Activated naive CD4-positive, alpha-beta T cell treated with anti-CD3 and anti-CD28 coated beads, Interleukin-2, amount 10 ng/mL, durations not matched to agents 7 days and 5 days (primary cell): ENCODE measurements around the gene NENF.

Experiments
- CTCF ChIA-PET: fragments of 350-600 bp; sonication (Branson Sonifier 250); formaldehyde crosslinking; loops from one replicate; lab custom pipeline; 2021; ENCODE audit warnings: antibody characterized with exemption; lab: Charles Lee
- DNase-seq: peaks from one replicate; pipeline ENCODE4 v3.0.0-alpha.2; 2020
- H3K27ac Mint-ChIP-seq: one replicate; pipeline ENCODE4 v1.8.0; 2021; ENCODE audit warnings: mild to moderate bottlenecking, moderate library complexity, mixed read lengths
- H3K27me3 Mint-ChIP-seq: one replicate; pipeline ENCODE4 v1.8.0; 2021; ENCODE audit warnings: mild to moderate bottlenecking, mixed read lengths
- H3K36me3 Mint-ChIP-seq: one replicate; pipeline ENCODE4 v1.8.0; 2021; ENCODE audit warnings: mixed read lengths
- H3K4me1 Mint-ChIP-seq: one replicate; pipeline ENCODE4 v1.8.0; 2021; ENCODE audit warnings: mixed read lengths
- H3K4me3 Mint-ChIP-seq: one replicate; pipeline ENCODE4 v1.8.0; 2021; ENCODE audit warnings: mild to moderate bottlenecking, moderate library complexity, mixed read lengths
- H3K9me3 Mint-ChIP-seq: one replicate; pipeline ENCODE4 v1.8.0; 2021; ENCODE audit warnings: mixed read lengths

Gene NENF

DNA sequence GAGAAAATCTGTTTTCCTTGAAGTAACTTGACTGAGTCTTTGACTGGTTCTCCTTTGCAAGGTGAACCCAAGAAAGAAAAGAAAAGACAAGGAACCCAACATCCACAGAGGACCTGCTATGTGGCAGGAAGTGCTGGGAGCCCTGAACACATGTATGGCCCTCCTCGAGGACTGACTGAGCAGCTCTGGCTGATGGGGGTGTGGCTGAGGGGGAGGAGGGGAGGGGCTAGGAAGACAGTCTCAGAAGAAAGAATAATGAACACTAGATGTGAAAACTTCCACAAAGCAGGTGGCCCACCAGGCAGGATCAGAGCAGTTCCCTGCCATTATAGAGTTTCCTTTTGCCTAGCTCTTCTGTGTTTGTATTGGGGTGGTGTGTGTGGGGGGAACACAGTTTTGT lies 26.1 kb downstream of the NENF start:
- Mint-ChIP-seq H3K4me1 (peaks cover 12% of the 10 kb centered on the region), H3K27ac (peak overlapping the region; percentile 46)

DNA sequence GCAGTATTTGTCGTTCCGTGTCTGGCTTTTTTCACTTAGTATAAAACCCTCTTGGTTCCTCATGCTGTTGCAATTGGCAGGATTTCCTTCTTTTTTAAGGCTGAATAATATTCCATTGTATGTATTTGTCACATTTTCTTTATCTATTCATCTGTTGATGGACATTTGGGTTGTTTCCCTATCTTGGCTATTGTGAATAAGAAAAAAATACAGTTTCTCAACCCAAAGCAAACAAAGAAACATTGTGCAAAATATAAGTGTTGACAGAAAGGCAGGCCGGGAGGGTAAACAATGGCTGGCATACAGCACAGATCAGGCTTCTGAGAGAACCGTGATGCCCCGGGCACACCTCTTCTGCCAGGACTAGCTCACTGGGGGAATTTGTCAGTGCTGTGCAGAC lies 26.9 kb downstream of the NENF start:
- Mint-ChIP-seq H3K4me3 (no peak overlapping the region), H3K27me3 (peaks cover 20% of the 10 kb centered on the region), H3K36me3 (no peaks in the 10 kb centered on the region), H3K27ac (no peak overlapping the region), H3K4me1 (peaks cover 12% of the 10 kb centered on the region), H3K9me3 (no peaks in the 10 kb centered on the region)
- no peak for DNase-seq
- CTCF ChIA-PET = interaction anchor here (2.7 kb wide), 1 partner anchor 18 kb away, joined by 20 read pairs; no protein-coding TSS in a partner anchor

More for the DNA sequence above, 26.1 kb downstream of the NENF start:
- DNase-seq = peak; percentile 56
- Mint-ChIP-seq H3K9me3 (no peaks in the 10 kb centered on the region), H3K27me3 (peaks cover 18% of the 10 kb centered on the region), H3K36me3 (no peaks in the 10 kb centered on the region), H3K4me3 (no peak overlapping the region)
- CTCF ChIA-PET = interaction anchor here (0.6 to 6.4 kb wide), 10 partner anchors 18 to 503 kb away, joined by 3 to 75 read pairs (median 11); no protein-coding TSS in a partner anchor

DNA sequence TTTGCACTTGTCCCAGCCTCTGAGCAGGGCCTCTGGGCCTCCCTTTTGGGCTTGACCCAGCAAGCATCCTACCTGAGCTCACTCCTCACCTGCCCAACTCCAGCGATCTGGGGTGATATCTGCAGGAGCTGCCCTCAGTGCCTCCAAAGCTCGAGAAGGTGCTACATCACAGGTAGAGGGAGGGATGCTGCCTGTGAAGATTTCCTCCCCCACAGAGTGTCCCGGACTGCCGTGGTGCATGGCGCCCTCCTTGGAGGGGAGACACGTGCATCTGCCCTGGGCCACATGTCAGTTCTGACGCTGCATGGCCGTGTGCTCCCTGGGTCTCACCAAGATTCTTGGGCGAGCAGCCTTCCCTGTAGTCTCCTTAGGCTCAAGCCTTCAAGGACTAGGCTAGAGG lies 27.7 kb downstream of the NENF start:
- Mint-ChIP-seq H3K36me3 (no peaks in the 10 kb centered on the region), H3K27me3 (peaks cover 22% of the 10 kb centered on the region), H3K4me3 (no peak overlapping the region), H3K9me3 (no peaks in the 10 kb centered on the region), H3K4me1 (peaks cover 12% of the 10 kb centered on the region), H3K27ac (no peak overlapping the region)
- CTCF ChIA-PET = no interaction called here
- DNase-seq = no peak

DNA sequence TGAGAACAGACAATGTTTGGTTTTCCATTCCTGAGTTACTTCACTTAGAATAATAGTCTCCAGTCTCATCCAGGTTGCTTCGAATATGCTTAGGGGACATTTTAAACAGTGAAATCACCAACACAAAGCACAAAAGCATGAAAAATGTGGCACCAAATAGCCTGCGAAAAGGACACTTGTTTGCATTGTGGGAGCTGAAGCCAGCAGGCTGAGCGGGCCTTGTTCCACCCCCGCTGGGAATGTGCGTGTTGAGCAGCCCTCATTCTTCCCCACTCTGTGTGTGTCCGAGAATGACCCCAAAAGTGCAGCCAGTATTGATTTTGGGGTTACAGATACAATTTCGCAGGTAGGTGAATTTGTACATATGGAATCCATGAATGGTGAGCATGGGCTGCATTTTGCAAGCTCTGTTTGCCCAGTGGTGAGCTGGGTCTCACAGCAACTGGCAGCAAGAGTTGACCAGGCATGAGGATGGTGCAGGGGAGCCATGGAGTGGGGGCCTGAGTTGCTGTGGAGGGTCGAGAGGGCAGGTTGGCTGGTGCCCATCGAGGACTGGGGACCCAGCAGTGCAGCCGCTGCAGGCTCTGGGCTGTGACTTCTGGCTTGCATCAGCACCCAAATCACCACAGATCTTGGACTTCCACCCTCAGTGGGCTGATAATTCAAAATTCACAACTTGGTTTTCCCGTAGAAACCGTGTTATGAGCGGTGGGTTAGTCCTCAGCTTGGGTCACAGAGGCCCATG lies 29.4 kb downstream of the NENF start:
- Mint-ChIP-seq H3K36me3 (no peaks in the 10 kb centered on the region), H3K27me3 (peaks cover 28% of the 10 kb centered on the region), H3K9me3 (no peaks in the 10 kb centered on the region), H3K4me1 (peaks cover 12% of the 10 kb centered on the region), H3K27ac (no peak overlapping the region), H3K4me3 (no peak overlapping the region)
- CTCF ChIA-PET = interaction anchor here (0.6 to 2.9 kb wide), 4 partner anchors 15 to 215 kb away, joined by 3 to 11 read pairs (median 4); no protein-coding TSS in a partner anchor
- no peak for DNase-seq

DNA sequence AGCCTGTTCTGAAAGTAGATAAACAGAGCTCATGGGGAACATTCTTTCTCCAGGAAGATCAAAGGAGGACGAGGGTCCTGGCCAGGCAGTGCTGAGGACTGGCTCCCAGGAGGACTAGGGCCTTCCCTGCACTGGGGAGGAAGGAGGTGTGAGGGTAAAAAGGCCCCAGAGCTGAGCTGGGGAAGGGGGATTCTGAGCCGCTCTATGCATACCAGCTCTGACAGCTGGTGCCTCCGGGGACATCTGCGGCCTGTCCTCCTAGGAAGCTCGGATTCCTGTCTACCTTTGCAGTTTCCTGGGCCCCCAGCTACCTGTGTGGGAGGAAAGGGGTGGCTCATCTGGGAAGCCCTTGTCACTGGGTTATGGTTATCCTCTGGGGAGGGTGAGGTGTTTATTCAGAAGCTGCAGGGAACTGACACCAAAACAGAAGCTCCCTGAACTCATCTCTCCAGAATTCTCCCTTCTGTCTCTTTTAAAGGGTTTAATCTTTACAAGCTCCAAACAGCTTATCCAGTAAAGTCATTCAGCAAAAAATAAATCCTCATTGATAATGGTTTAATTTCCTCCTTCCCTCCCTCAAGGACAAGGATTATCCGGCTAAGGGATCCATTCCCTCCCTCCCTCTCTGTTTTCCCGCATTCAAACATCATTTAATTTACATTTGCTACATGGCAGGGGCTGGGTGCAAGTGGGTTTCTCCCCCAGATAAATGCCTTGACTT lies 31.0 kb downstream of the NENF start:
- no peaks in the 10 kb centered on the region for H3K36me3 Mint-ChIP-seq
- no peak overlapping the region for H3K27ac Mint-ChIP-seq
- H3K27me3 Mint-ChIP-seq = peaks cover 29% of the 10 kb centered on the region
- H3K4me1 Mint-ChIP-seq = peaks cover 6% of the 10 kb centered on the region
- no peak overlapping the region for H3K4me3 Mint-ChIP-seq
- DNase-seq = no peak
- H3K9me3 Mint-ChIP-seq = no peaks in the 10 kb centered on the region
- CTCF ChIA-PET = interaction anchor here (0.7 to 2.9 kb wide), 3 partner anchors 8 to 13 kb away, joined by 3 to 18 read pairs (median 11); no protein-coding TSS in a partner anchor

DNA sequence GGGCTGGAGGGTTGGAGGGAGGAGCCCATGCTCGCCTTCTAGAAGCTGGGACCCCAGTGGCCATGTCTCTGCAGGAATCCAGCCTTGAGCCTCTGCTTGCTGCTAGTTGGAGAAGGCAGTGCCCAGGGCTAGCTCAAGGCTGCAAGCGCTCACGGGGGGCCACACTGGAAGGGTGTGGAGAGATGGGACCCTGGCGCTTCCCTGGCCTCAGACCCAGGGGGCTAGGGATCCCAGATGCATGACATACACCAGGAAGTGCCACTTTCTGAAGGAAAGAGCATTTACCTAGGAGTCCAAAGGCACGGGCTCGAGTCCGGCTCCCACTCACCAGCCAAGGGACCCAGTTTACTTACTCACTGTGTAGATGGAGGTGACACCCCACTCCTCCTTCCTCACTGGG lies 32.6 kb downstream of the NENF start:
- no peaks in the 10 kb centered on the region for H3K36me3 Mint-ChIP-seq
- no peaks in the 10 kb centered on the region for H3K4me1 Mint-ChIP-seq
- H3K4me3 Mint-ChIP-seq = no peak overlapping the region
- peak overlapping the region; percentile 24 for H3K27ac Mint-ChIP-seq
- CTCF ChIA-PET = interaction anchor here (2.1 to 2.9 kb wide), 2 partner anchors 10 to 12 kb away, joined by 11 to 18 read pairs; no protein-coding TSS in a partner anchor
- peaks cover 36% of the 10 kb centered on the region for H3K27me3 Mint-ChIP-seq
- no peaks in the 10 kb centered on the region for H3K9me3 Mint-ChIP-seq
- no peak for DNase-seq

DNA sequence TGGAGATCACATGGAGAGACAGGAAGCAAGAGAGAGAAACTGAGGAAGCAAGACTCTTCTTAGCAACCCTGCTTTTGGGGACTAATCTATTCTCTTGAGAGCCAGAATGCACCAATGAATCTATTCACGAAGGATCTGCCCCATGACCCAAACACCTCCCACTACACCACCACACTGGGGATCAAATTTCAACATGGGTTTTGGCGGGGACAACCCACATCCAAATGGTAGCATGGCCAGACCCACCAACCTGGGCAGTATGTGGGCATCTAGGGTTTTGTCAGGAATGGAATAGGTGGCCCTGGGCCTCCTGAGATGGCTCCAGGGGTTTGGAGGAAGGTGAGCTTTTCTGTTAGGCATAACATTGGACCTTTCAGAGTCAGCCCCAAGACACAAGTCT lies 33.7 kb downstream of the NENF start:
- H3K27ac Mint-ChIP-seq = no peak overlapping the region
- DNase-seq = no peak
- CTCF ChIA-PET = interaction anchor here (0.8 to 2.8 kb wide), 4 partner anchors 9 to 199 kb away, joined by 3 to 16 read pairs (median 3); no protein-coding TSS in a partner anchor

DNA sequence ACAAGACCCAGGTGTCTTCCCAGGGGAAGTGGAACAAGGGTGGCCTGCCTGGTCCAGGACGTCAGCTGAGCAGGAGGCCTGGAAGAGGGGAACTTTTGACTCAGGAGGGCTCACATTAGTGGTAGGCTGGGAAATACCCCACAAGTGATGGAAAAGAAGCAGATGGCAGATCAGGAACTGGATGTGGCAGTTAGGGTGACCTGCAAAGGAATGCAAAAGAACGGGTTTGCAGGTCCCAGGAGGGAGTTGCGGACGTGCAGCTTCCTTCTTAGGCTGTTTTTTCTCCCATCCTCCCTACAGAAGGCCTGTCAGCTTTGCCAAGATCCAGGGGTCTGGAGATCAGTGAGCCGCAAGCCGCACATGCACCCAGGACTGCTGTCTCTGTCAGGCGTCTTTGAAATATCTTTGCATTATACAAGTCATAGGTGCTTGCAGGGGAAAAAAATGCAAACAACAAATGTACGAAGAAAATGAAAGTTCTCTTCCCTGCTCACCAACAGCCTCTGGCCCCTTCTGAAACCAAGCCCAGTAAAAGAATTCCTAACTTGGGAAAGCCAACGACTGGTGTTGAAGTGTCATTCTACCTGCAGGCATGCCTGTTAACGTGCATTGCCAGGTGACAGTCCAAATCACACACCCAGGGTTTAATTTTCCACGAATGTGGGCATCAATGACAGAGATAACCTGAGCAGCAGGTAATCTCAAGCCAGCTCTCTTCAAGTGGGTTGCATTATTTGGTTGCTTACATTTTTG lies 34.4 kb downstream of the NENF start:
- Mint-ChIP-seq H3K36me3 (no peaks in the 10 kb centered on the region), H3K27ac (no peak overlapping the region), H3K9me3 (no peaks in the 10 kb centered on the region), H3K4me1 (no peaks in the 10 kb centered on the region), H3K27me3 (peaks cover 31% of the 10 kb centered on the region), H3K4me3 (no peak overlapping the region)
- DNase-seq = no peak
- CTCF ChIA-PET = interaction anchor here (0.8 to 2.8 kb wide), 5 partner anchors 9 to 198 kb away, joined by 3 to 16 read pairs (median 3); no protein-coding TSS in a partner anchor

More for the DNA sequence above, 33.7 kb downstream of the NENF start:
- H3K27me3 Mint-ChIP-seq = peaks cover 32% of the 10 kb centered on the region
- H3K4me3 Mint-ChIP-seq = no peak overlapping the region
- H3K36me3 Mint-ChIP-seq = no peaks in the 10 kb centered on the region
- H3K9me3 Mint-ChIP-seq = no peaks in the 10 kb centered on the region
- H3K4me1 Mint-ChIP-seq = no peaks in the 10 kb centered on the region

DNA sequence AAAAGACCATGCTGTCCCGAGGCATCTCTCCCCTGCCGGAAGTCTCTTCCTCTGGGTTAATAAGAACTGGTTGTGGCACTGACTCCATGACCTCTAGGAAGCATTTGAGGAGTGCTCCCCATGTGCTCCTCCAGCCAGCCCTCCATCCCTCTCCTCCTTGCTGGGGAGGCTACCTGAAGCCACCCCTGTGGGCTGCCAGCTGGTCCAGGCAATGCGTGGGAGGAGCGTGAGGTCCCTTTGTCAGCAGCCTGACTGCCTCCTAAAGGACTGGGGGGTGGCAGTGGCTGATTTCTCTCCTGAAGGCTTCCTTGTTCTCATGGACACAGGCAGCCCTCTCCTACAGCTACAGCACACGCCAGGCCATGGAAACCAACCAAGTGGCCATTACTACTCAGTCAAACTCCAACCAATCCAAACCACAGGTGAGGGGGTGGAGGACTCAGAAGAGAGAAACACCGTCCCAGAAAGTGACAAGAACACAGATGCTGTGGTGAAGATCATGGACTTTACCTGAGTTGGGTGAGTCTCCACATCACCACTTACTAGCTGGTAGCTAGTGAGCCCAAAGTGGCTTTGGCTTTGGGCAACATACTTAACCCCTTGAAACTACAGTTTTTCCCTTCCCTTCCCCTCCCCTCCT lies 35.2 kb downstream of the NENF start:
- Mint-ChIP-seq H3K4me3 (no peak overlapping the region), H3K27me3 (peaks cover 29% of the 10 kb centered on the region), H3K9me3 (no peaks in the 10 kb centered on the region), H3K4me1 (peaks cover 6% of the 10 kb centered on the region), H3K27ac (peak overlapping the region; percentile 76), H3K36me3 (no peaks in the 10 kb centered on the region)
- CTCF ChIA-PET = interaction anchor here (0.6 to 2.8 kb wide), 4 partner anchors 10 to 187 kb away, joined by 3 to 16 read pairs (median 5); no protein-coding TSS in a partner anchor
- no peak for DNase-seq

DNA sequence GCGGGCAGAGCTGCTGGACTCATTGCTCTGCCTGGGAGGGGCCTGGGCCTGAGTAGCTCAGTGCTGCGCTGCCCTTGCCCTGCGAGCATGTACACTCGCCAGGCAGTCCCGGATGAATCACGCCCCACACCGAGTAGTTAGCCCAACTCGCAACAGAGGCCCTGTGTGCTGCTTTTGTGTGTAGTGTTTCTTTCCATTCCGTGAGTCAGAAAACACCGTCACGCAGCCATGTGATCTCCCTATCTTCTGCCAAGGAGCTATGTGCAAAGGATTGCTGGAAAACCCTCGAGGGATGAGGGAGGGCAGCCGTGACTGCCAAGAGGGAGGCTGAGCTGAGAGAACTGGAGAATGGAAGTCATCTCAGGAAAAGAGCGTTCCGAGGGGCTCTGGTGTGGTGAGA lies 37.3 kb downstream of the NENF start:
- no peaks in the 10 kb centered on the region for H3K9me3 Mint-ChIP-seq
- H3K36me3 Mint-ChIP-seq = no peaks in the 10 kb centered on the region
- CTCF ChIA-PET = interaction anchor here (1.6 kb wide), 1 partner anchor 13 kb away, joined by 13 read pairs; no protein-coding TSS in a partner anchor
- H3K27me3 Mint-ChIP-seq = peaks cover 29% of the 10 kb centered on the region
- H3K4me1 Mint-ChIP-seq = peaks cover 10% of the 10 kb centered on the region
- no peak overlapping the region for H3K27ac Mint-ChIP-seq
- H3K4me3 Mint-ChIP-seq = no peak overlapping the region
- no peak for DNase-seq

DNA sequence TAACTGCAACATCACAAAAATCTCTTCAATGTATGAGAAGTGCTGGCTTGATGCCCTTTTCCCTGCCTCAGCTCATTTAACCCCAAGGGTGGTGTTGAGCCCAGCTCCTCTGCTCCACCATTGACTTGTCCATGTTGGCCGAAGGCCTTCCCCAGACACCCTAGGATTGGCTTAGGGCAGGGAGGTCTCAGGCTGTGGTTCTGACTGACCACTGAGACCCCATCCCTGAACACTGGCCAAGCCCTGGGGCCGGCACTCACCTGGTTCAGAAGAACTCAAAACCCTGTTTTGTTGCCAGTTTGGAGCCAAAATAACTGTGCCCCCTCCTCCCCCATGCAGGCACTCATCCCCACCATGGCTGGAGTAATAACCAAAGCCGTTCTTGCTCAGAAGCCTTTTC lies 38.6 kb downstream of the NENF start:
- Mint-ChIP-seq H3K27ac (no peak overlapping the region), H3K36me3 (no peaks in the 10 kb centered on the region), H3K27me3 (peaks cover 26% of the 10 kb centered on the region), H3K9me3 (no peaks in the 10 kb centered on the region), H3K4me1 (peaks cover 10% of the 10 kb centered on the region), H3K4me3 (no peak overlapping the region)
- CTCF ChIA-PET = interaction anchor here (1.6 to 1.8 kb wide), 2 partner anchors 15 to 159 kb away, joined by 5 to 13 read pairs; no protein-coding TSS in a partner anchor
- DNase-seq = no peak

DNA sequence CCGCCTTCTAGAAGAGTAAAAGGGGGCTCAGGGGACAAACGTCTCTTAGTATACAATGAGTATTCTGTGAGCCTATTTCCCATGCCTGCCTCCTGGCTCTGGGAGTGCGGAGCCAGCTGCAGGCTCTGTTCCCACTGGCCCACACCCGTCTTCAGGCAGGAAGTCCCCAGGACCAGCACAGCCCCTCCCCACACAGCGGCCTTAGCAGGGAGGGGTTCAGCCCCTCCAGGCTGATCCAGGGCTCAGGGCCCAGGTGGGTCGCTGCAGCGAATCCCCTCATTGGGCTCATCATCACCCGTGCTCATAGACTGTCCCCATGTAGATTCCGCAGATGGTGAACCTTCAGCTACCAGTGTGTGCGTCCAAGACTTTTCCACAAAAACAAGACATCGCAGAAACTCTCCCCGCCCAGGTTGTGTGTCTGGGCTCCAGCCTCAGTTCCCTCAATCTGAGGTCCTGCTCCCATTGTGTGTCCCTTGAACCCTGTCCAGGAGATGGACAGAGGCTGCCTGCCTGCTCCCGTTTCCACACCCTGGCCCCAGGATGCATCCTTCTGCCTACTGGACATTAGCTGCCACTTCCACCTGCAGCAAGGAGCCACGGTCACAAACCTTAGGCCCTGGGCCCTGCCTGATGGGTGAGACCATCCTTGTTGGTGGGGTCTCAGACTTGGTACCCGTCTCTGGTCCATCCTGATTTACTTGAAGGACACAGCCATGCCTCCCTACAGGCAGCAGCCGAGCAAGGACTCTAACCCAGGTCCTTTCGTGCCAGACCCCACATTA lies 39.4 kb downstream of the NENF start:
- CTCF ChIA-PET = interaction anchor here (1.8 kb wide), 2 partner anchors 15 to 158 kb away, joined by 5 to 10 read pairs; no protein-coding TSS in a partner anchor
- H3K36me3 Mint-ChIP-seq = no peaks in the 10 kb centered on the region
- no peak overlapping the region for H3K4me3 Mint-ChIP-seq
- H3K27me3 Mint-ChIP-seq = peaks cover 23% of the 10 kb centered on the region
- no peak for DNase-seq
- H3K27ac Mint-ChIP-seq = no peak overlapping the region
- H3K4me1 Mint-ChIP-seq = peaks cover 10% of the 10 kb centered on the region
- no peaks in the 10 kb centered on the region for H3K9me3 Mint-ChIP-seq
